ENCODE data around the gene JAG1. TPM values are rescaled to one million over a fixed set of nuclear protein-coding genes. Genes with fewer than 3 reads are reported as not detected.

Gene JAG1
- total RNA-seq, 2 donors from 2014 or later: 1.0 to 1.2 TPM

GRCh38 chr20:10610251-10610650 is 63.5 kb downstream of the JAG1 start:
- H3K36me3 Mint-ChIP-seq (ENCODE audit: insufficient read depth in 2 of 2): peaks cover 0 to under 1% of the 10 kb centered on the region in 2 donors
- ATAC-seq (replicated peaks in 1 of 2) (no peak), DNase-seq (no peak)
- no peak overlapping the region for H3K4me3 Mint-ChIP-seq
- no peaks in the 10 kb centered on the region for H3K4me1 Mint-ChIP-seq (ENCODE audit: low read depth)
- H3K27me3 Mint-ChIP-seq (ENCODE audit: low read depth): no peaks in the 10 kb centered on the region
- H3K9me3 Mint-ChIP-seq: no peaks in the 10 kb centered on the region
- H3K27ac Mint-ChIP-seq: no peak overlapping the region

DNA sequence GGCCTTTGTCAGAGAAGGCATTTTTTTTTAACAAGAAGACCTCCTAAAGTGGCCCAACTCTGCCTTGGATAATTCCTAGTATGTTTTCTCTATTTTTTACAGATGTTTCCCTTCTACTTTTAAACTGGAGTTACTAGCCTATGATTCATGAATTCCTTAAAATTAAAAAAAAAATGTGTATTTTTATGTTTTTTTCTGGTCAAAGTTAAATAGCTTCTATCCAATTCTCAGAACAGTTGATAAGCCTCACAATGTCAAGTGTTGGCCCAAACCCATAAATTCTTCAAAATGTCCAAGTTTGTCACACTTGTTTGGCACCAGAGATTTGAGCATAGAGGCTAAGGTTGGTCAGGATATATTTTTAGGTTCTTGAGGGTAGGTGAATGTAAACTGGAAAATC is 64.0 kb downstream of the JAG1 start:
- Mint-ChIP-seq H3K27me3 (ENCODE audit: low read depth) (no peaks in the 10 kb centered on the region), H3K9me3 (no peaks in the 10 kb centered on the region), H3K36me3 (ENCODE audit: insufficient read depth in 2 of 2) (no peaks in the 10 kb centered on the region), H3K27ac (no peak overlapping the region), H3K4me3 (no peak overlapping the region), H3K4me1 (ENCODE audit: low read depth) (no peaks in the 10 kb centered on the region)
- ATAC-seq (replicated peaks in 1 of 2): no peak
- DNase-seq: no peak

- Mint-ChIP-seq H3K27ac (no peak overlapping the region), H3K36me3 (ENCODE audit: insufficient read depth in 2 of 2) (no peaks in the 10 kb centered on the region), H3K9me3 (no peaks in the 10 kb centered on the region), H3K4me1 (ENCODE audit: low read depth) (peaks cover 3% of the 10 kb centered on the region), H3K27me3 (ENCODE audit: low read depth) (no peaks in the 10 kb centered on the region), H3K4me3 (no peak overlapping the region)
- DNase-seq: no peak
- ATAC-seq (replicated peaks in 1 of 2): no peak
Measured at GRCh38 chr20:10609276-10609675, 64.5 kb downstream of the JAG1 start.

DNA sequence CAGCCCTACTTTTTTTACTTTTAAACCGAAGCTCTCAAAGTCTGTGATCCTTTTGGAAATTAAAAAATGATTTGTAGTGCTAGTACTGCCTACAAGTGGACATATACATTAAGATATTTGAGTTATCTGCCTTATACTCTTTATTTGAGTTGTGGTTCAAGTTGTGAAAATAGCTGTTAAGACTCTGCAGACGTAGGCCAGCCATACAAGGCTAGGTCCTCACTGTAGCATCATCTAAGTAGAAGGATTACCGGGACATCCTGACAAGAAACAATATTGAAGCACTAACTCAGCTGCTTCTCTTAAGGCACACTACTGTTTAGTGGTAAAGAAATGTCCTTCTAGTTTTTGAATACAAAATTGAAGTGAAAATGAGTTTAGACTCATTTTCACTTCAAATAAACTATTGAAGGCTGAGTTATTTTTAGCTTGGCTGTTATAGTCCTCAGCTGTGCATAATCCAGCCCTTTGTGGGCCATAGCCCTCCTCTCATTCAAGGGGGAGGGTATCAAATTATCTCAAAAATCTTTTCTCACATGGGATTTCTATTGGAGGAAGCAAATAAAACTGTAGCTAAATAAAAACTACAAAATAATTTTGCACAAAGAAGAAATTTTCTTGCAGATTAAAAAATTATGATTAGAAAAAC is 68.1 kb downstream of the JAG1 start:
- H3K27ac Mint-ChIP-seq: no peak overlapping the region
- H3K9me3 Mint-ChIP-seq: no peaks in the 10 kb centered on the region

GRCh38 chr20:10604865-10605440 is 68.8 kb downstream of the JAG1 start:
- H3K9me3 Mint-ChIP-seq: no peaks in the 10 kb centered on the region
- no peak for ATAC-seq (replicated peaks in 1 of 2)

More for the DNA sequence above, 68.1 kb downstream of the JAG1 start:
- DNase-seq (no peak), ATAC-seq (replicated peaks in 1 of 2) (no peak)
- no peaks in the 10 kb centered on the region for H3K27me3 Mint-ChIP-seq (ENCODE audit: low read depth)
- no peak overlapping the region for H3K4me3 Mint-ChIP-seq
- peaks cover 20% of the 10 kb centered on the region for H3K4me1 Mint-ChIP-seq (ENCODE audit: low read depth)
- peaks cover 4% of the 10 kb centered on the region in 2 donors for H3K36me3 Mint-ChIP-seq (ENCODE audit: insufficient read depth in 2 of 2)

GRCh38 chr20:10603971-10604864 is 69.6 kb downstream of the JAG1 start:
- Mint-ChIP-seq H3K27ac (peak overlapping the region; percentile 7), H3K4me1 (ENCODE audit: low read depth) (peaks cover 24% of the 10 kb centered on the region)

More at GRCh38 chr20:10604865-10605440, 68.8 kb downstream of the JAG1 start:
- Mint-ChIP-seq H3K36me3 (ENCODE audit: insufficient read depth in 2 of 2) (peaks cover 4 to 5% of the 10 kb centered on the region in 2 donors), H3K27ac (no peak overlapping the region), H3K4me1 (ENCODE audit: low read depth) (peaks cover 20% of the 10 kb centered on the region), H3K4me3 (no peak overlapping the region), H3K27me3 (ENCODE audit: low read depth) (no peaks in the 10 kb centered on the region)
- no peak for DNase-seq

DNA sequence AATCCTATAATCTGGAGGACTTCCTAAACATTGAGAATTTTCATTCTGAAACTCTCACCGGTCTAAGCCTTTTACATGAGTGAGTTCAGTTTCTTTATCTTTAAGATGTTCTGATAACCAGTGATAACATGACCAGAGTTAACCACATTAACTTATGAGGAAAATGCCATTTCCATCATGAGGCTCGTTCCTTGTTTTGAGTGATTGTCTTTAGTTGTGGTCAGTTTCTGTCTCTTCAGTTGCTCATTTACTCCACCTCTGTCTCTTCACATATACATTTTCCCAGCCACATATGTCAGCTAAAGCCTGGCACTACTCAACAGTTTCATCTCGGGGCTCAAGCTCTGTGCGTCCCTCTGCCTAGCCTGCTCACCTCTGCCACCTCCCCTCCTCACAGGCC is 70.4 kb downstream of the JAG1 start:
- ATAC-seq (replicated peaks in 1 of 2) (peak; percentile 78 to 79), DNase-seq (peak; percentile 26 to 43)
- Mint-ChIP-seq H3K27me3 (ENCODE audit: low read depth) (no peaks in the 10 kb centered on the region), H3K27ac (peak overlapping the region; percentile 7), H3K4me1 (ENCODE audit: low read depth) (peaks cover 32% of the 10 kb centered on the region), H3K4me3 (peak overlapping the region; percentile 4 to 31), H3K9me3 (no peaks in the 10 kb centered on the region), H3K36me3 (ENCODE audit: insufficient read depth in 2 of 2) (peaks cover 4 to 5% of the 10 kb centered on the region in 2 donors)

More at GRCh38 chr20:10603971-10604864, 69.6 kb downstream of the JAG1 start:
- DNase-seq: no peak
- peak overlapping the region in 1 of 2 donors; percentile 4 for H3K4me3 Mint-ChIP-seq
- H3K27me3 Mint-ChIP-seq (ENCODE audit: low read depth): no peaks in the 10 kb centered on the region
- no peaks in the 10 kb centered on the region for H3K9me3 Mint-ChIP-seq
- H3K36me3 Mint-ChIP-seq (ENCODE audit: insufficient read depth in 2 of 2): peaks cover 4 to 5% of the 10 kb centered on the region in 2 donors
- no peak for ATAC-seq (replicated peaks in 1 of 2)

DNA sequence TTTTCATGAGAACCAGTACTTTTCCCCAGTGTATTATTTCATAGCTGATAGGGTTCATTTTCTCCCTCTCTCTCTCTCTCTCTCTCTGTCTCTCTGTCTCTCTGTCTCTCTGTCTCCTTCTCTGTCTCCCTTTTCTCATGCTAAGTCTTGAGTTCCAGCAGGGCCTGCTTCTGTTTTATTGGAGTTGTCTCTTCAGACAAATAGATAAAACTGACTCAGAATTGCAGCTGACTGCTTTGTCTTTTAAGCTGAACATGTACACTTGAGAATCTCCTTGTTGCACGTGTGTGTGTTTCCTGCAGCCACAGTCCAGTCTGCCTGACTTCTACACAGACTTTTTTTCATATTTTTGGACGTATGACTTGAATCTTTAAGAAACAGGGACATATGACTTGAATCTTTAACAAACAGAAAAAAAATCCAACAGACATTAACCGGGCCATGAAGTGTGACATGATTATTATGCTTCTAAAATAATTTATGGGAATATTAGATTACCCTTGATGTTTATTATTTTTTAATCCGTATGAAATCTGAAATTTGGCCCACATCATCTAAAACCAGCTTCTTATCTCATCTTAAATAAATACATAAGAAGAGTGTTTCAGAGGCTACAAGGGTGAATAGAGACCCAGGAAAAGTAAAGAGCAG is 71.5 kb downstream of the JAG1 start:
- H3K27ac Mint-ChIP-seq: peak overlapping the region; percentile 73
- H3K4me1 Mint-ChIP-seq (ENCODE audit: low read depth): peaks cover 34% of the 10 kb centered on the region
- no peaks in the 10 kb centered on the region for H3K9me3 Mint-ChIP-seq
- peaks cover 4 to 5% of the 10 kb centered on the region in 2 donors for H3K36me3 Mint-ChIP-seq (ENCODE audit: insufficient read depth in 2 of 2)
- no peak for ATAC-seq (replicated peaks in 1 of 2)
- no peak overlapping the region for H3K4me3 Mint-ChIP-seq
- no peaks in the 10 kb centered on the region for H3K27me3 Mint-ChIP-seq (ENCODE audit: low read depth)
- DNase-seq: no peak

DNA sequence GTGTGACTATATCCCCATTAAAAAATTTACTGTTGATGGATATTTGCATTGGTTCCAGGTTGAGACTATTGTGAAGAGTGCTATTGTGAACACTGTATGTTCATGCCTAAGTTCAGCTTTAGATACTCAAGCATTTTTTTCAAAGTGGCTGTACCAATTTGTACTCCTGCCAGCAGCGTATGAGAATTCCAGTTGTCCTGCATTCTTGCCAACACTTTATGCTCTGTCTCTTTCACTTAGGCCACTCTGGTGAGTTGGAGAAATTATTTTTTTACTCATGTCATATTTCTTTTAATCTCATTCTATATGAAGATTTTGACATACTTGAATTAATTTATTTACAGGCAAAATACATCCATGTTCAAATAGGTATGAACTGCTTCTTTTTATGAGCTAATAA is 76.2 kb downstream of the JAG1 start:
- Mint-ChIP-seq H3K27me3 (ENCODE audit: low read depth) (no peaks in the 10 kb centered on the region), H3K4me1 (ENCODE audit: low read depth) (peaks cover 25% of the 10 kb centered on the region), H3K9me3 (no peaks in the 10 kb centered on the region), H3K4me3 (no peak overlapping the region), H3K27ac (no peak overlapping the region), H3K36me3 (ENCODE audit: insufficient read depth in 2 of 2) (peaks cover 4 to 5% of the 10 kb centered on the region in 2 donors)
- DNase-seq (no peak), ATAC-seq (replicated peaks in 1 of 2) (no peak)

- H3K36me3 Mint-ChIP-seq (ENCODE audit: insufficient read depth in 2 of 2): peaks cover 0 to 2% of the 10 kb centered on the region in 2 donors
- peaks cover 21% of the 10 kb centered on the region for H3K4me1 Mint-ChIP-seq (ENCODE audit: low read depth)
- ATAC-seq (replicated peaks in 1 of 2): no peak
Measured at GRCh38 chr20:10596710-10597121, 77.1 kb downstream of the JAG1 start.

DNA sequence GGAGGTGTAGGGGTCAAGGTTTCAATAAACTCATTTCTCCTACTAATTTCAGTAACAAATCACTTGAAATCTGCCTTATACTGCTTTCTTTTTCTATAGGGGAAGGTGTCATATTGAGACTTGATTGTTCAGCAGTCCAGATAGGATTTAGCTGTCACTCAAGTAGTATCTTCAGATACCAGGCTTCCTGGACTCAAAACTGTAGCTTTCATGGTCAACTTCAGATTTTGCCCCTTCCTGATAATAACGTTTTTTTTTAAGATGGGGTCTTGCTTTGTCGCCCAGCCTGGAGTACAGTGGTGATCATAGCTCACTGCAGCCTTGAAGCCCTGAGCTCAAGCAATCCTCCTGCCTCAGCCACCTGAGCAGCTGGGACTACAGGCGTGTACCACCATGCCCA is 77.8 kb downstream of the JAG1 start:
- ATAC-seq (replicated peaks in 1 of 2) (no peak), DNase-seq (no peak)
- Mint-ChIP-seq H3K4me3 (no peak overlapping the region), H3K4me1 (ENCODE audit: low read depth) (peaks cover 21% of the 10 kb centered on the region), H3K27me3 (ENCODE audit: low read depth) (no peaks in the 10 kb centered on the region), H3K9me3 (no peaks in the 10 kb centered on the region), H3K27ac (no peak overlapping the region), H3K36me3 (ENCODE audit: insufficient read depth in 2 of 2) (peaks cover 0 to 2% of the 10 kb centered on the region in 2 donors)

More at GRCh38 chr20:10596710-10597121, 77.1 kb downstream of the JAG1 start:
- Mint-ChIP-seq H3K9me3 (no peaks in the 10 kb centered on the region), H3K27me3 (ENCODE audit: low read depth) (no peaks in the 10 kb centered on the region), H3K4me3 (no peak overlapping the region), H3K27ac (no peak overlapping the region)
- no peak for DNase-seq

DNA sequence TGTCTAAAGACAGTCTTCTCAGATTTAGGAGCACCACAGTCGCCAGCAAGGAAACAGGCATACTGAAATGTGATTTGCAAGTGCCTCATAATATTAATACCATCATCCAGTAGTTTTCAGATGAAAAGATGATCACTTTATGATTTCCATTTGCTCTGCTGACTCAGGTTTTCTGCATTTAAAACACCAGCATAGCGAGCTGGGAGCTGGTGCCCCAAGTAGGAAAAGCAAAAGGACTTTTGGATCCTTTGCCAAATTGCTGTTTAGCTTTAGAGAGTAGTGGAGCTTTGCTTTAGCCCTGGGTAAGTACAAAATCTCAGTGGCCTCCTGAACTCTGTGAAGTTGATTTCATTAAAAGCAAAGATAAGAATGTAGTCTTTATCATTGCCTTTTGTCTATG is 78.5 kb downstream of the JAG1 start:
- no peak for DNase-seq
- no peak overlapping the region for H3K27ac Mint-ChIP-seq
- no peak overlapping the region for H3K4me3 Mint-ChIP-seq
- H3K9me3 Mint-ChIP-seq: no peaks in the 10 kb centered on the region
- H3K27me3 Mint-ChIP-seq (ENCODE audit: low read depth): no peaks in the 10 kb centered on the region
- ATAC-seq (replicated peaks in 1 of 2): no peak
- peaks cover 21% of the 10 kb centered on the region for H3K4me1 Mint-ChIP-seq (ENCODE audit: low read depth)
- peaks cover 0 to under 1% of the 10 kb centered on the region in 2 donors for H3K36me3 Mint-ChIP-seq (ENCODE audit: insufficient read depth in 2 of 2)

All from activated T-cell treated with anti-CD3 and anti-CD28 coated beads, Interleukin-2, amount 50 U/mL, for 72 hours (primary cell).